ENCODE data around the gene TDRD12.

Gene TDRD12, protein sequence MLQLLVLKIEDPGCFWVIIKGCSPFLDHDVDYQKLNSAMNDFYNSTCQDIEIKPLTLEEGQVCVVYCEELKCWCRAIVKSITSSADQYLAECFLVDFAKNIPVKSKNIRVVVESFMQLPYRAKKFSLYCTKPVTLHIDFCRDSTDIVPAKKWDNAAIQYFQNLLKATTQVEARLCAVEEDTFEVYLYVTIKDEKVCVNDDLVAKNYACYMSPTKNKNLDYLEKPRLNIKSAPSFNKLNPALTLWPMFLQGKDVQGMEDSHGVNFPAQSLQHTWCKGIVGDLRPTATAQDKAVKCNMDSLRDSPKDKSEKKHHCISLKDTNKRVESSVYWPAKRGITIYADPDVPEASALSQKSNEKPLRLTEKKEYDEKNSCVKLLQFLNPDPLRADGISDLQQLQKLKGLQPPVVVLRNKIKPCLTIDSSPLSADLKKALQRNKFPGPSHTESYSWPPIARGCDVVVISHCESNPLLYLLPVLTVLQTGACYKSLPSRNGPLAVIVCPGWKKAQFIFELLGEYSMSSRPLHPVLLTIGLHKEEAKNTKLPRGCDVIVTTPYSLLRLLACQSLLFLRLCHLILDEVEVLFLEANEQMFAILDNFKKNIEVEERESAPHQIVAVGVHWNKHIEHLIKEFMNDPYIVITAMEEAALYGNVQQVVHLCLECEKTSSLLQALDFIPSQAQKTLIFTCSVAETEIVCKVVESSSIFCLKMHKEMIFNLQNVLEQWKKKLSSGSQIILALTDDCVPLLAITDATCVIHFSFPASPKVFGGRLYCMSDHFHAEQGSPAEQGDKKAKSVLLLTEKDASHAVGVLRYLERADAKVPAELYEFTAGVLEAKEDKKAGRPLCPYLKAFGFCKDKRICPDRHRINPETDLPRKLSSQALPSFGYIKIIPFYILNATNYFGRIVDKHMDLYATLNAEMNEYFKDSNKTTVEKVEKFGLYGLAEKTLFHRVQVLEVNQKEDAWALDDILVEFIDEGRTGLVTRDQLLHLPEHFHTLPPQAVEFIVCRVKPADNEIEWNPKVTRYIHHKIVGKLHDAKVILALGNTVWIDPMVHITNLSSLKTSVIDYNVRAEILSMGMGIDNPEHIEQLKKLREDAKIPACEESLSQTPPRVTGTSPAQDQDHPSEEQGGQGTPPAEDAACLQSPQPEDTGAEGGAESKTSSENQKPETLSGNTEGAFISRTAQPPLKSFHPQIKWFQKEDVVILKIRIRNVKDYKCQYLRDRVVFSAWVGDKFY (N-terminal part only)

DNA sequence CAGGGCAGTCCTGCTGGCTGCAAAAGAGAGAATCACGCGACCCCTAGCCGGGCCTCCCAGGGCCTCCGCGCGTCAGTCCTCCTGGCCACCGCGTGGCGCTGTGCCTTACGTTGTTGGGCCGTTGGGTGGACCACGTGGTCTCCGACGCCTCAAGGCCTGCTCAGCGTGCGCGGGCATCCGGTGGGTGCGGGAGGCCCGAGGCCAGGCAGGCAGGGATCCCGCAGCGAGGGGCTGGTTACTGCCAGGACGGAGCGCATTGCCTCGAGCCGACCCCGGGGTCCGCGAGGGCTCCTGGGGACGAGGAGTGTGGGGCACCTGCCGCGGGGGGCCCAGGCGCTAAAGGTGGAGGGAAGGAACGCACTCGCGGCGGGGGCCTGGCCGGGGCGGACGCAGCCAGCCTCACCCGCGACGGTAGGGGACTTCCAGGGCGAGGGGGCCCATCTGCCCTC is at the start of gene TDRD12:
Gene TDRD12 (plus strand): TSS at position 157 of the 449 bp plus-strand sequence. CDS start 306 bp downstream, outside the sequence.
- no peak for FAIRE-seq

DNA sequence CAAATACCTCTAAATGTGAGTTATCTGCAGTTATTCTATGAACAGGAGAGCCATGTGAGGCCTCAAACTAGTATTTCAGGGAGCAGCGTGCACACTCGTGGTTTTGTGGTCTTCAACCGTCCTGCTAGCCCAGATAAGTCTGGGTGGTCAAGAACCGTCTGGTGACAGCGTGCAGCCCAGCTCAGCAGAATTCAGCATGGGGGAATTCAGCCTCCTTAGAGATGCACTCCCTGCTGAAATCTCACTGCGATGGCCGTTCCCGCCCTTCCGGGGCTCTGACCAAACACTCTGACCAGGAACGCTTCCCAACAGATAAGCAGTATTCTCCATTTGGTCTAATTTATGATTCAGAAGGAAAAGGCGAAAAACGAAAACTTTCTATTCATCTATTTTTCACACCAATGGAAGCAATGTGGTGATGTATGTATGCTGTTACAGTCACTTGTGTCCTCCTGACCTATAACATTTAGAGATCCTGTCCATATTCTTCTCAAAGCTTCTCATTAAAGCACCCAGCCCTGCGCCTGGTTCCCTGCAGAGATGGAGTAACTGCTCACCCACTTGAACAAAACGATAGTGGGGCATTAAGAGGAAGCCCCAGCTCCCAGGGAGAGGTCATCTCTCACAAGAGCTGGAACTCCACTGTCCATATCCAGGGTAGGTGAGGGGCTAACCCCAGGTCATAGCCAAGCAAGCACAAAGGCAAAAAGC is 47.5 kb upstream of the TDRD12 start:
- no peak for FAIRE-seq

DNA sequence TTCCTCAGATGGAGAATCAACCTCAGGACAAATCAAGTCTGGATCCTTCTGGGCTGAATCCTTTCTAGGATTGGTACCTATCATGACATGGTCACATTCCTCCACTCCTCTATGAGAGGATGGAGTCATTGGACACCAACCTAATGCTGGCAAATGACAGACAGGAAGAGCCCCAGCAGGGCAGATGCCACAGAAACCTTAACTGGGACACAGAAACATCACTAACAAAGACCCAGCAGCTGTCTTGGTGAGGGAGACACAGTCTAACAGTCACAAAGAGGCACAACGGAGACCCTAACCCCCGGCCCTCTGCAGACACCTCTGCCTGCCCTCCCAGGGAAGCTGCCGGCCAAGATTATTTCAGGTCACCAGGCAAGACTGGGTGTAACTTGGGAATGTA is 46.7 kb upstream of the TDRD12 start:
- no peak for FAIRE-seq

DNA sequence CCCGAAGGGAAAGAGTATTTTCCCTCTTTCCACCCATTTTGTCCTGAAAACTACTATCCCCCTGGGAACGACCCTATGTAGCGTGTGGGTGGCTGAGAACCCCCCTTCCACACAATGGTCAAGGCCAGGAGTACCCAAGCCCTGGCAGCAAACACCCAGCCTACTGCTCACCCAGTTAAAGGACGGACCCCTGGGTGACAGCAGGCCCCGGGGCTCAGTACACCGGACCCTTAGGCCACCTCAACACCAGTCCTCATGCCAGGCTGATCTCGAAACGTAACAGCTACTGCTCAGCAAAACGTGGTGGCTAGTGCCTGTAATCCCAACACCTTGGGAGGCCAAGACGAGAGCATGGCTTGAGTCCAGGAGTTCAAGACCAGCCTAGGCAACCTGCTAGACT is 46.0 kb upstream of the TDRD12 start:
- no peak for FAIRE-seq

DNA sequence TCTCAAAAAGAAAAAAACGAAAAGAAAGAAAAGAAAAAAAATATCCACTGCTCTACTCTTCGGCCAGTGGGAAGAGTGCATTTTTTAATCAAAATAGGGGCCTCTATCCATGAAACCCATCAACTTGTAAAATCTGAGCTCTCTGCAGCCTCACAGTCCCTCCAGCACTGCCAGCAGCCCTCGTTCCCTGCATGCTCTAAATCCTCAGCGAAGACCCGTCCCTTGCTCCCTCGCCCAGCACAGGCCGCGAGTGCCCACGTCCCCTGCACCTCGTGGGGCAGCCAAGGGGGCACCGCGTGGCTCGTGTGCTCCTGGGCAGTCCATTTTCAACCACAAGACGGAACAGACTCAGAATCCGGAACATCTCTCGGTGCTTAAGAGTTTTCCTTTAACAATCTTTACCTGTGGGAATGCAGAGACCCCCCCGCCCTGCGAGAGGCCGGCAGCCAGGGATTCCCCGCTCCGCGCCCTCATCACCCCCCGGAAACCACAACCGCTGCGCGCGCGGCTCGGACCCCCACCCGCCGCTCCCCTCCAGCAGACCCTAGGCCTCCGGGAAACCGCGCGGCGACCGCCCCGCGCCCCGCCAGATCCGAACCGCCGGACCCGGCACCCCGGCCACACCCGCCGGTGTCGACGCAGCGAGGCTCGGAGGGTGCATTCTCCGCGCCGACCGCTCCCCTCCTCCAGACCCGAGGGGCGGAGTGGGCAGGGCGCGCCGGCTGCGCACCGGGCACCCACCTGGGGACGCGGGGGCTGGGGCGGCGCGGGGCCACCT is 45.2 kb upstream of the TDRD12 start:
- FAIRE-seq, result no peak

DNA sequence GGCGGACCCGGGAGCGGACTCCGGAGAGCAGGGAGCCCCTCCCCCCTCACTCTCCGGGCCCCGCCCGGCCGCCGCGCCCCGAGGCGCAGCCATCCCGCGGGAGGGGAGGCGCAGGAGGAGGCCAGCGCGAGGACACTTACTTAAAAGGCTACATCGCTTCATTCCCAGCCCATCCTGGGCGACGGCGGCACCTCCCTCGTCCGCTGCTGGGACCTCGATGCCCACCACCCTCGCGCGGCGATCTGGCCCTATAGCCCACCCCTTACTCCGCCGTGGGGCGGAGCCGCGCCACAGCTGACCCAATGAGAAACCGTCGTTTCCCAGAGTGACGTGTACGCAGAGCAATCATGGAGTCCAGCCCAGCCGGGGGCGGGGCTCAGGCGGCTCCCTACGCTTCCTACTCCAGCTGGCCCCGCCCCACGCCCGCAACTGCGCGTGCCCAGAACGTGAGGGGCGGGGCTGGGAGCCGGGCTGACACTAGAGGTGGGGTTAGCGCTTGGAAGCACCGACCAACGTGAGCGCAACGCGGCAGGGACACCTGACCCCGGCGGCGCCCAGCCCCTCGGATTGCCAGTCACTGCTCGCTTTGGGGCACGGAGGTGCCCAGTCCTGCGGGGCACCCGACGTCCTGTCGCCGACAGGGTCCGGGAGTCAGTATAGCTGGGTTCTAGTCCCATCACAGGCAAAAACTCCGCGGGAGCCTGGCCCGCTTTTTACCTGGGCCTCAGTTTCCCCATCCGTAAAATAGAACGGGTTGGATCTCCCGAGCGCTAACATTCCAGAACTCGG is 44.4 kb upstream of the TDRD12 start, which contains the start of gene ANKRD27:
Gene ANKRD27 (minus strand): TSS at position 250 of the 789 bp plus-strand sequence. CDS start 16,165 bp downstream, outside the sequence.
- no peak for FAIRE-seq

DNA sequence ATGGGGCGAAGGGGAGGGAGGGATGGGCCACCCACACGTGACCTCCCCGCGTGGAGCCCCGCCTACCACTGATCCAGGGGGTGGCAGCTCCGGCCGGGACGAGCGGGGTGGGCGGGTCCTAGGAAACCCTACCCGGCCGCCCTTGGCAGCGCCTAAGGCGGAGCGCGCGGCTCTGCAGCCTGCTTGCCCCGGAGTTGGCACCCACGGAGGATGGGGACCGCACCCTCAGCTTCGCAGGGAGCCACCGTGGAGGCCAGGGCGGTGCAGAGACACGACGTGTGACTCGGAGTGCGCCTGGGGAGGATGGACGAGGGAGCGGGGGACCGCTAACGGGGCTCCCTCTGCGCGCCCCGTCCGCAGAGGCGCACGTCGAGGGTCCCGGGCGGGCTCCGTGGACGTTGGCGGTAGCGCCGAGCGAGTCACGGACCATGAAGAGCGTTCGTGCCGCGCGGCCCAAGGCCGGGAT is 43.8 kb upstream of the TDRD12 start, which contains the start of gene RGS9BP:
Gene RGS9BP (plus strand): TSS at position 129 of the 466 bp plus-strand sequence. CDS start 416 bp downstream, outside the sequence.
- FAIRE-seq, result no peak

DNA sequence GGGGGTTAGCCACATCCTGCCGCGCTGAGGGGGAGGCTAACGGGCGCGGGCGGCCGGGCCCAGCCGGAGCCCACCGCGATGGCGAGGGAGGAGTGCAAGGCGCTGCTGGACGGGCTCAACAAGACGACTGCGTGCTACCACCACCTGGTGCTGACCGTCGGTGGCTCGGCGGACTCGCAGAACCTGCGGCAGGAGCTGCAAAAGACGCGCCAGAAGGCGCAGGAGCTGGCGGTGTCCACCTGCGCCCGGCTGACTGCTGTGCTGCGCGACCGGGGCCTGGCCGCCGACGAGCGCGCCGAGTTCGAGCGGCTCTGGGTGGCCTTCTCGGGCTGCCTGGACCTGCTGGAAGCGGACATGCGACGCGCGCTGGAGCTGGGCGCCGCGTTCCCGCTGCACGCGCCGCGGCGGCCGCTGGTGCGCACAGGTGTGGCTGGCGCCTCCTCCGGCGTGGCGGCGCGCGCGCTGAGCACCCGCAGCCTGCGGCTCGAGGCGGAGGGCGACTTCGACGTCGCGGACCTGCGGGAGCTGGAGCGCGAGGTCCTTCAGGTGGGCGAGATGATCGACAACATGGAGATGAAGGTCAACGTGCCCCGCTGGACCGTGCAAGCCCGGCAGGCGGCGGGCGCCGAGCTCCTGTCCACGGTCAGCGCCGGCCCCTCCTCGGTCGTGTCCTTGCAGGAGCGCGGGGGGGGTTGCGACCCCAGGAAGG is 43.2 kb upstream of the TDRD12 start:
- FAIRE-seq, result no peak

DNA sequence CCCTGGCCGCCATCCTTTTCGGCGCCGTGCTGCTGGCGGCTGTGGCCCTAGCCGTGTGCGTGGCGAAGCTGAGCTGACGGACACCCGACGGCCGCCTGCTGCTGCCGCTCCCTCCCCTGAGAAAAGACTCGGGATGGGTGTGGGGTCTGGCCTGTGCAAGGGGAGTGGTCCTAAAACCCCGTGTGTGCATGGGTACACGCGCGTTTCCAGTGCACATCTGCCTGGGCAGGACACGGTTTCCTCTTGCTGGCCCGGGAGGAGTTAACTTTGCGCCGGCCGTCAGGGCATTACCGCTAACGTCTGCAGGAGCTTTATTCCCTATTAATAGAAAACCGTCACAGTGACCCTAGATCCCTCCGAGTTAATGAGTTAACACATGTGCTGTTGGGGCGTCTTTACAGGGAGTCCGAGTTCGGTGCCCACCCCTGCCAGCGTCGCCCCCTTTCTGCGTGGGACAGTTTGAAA is 42.6 kb upstream of the TDRD12 start:
- no peak for FAIRE-seq

DNA sequence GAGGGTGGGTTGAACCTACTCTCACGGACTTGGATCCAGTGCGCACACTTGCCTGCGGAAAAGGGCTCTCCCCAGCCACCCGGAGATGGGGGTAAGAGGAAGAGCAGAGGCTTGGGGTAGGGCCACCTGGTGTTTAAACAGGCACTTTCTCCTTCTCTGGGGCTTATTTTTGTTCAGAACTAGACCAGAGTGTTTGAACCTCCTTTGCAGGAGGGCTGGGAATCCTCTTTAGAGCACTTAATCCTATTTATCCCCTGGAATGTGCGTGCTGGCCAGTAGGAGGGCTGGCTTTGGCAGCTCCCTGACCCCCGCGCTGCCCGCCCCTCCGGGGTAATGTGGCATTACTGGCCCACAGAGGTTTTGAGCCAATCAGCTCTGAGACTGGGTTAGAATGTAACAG is 41.9 kb upstream of the TDRD12 start:
- no peak for FAIRE-seq

DNA sequence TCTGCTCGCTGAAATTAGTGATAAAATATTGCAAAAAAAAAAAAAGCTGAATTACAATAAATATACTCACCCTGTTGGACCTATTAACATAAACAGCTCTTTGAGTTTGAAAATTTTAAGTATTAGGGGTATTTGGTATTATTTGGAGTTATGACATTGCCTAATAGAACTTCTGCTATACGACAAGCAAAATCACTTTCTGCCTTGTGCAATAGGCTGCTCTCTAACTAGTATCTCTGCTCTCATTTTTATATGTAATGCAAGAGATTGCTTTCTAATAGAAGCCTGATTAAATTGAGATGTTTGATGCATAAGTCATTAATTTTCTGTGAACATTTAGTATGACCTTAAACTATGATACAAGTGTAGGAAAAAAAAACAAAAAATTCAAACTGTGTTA is 38.6 kb upstream of the TDRD12 start:
- FAIRE-seq, result no peak

DNA sequence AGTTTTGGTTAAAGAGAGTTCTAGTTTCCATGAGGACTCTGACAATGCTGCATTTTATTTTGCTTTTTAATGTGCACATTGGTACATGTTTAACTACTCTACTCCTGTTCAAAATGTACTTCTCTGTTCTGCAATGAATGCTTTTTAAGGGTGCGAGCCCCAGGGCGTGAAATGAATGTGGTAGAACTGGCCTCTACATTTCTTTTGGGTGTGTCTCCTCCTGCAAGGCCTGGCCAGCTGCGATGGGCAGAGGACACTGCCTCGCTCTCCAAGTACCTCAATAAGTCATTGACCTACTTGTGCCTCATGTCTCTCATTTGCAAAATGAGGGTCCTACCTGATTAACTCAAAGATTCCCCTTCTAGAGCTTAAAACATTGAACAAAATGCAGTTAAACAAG is 37.2 kb upstream of the TDRD12 start:
- no peak for FAIRE-seq

DNA sequence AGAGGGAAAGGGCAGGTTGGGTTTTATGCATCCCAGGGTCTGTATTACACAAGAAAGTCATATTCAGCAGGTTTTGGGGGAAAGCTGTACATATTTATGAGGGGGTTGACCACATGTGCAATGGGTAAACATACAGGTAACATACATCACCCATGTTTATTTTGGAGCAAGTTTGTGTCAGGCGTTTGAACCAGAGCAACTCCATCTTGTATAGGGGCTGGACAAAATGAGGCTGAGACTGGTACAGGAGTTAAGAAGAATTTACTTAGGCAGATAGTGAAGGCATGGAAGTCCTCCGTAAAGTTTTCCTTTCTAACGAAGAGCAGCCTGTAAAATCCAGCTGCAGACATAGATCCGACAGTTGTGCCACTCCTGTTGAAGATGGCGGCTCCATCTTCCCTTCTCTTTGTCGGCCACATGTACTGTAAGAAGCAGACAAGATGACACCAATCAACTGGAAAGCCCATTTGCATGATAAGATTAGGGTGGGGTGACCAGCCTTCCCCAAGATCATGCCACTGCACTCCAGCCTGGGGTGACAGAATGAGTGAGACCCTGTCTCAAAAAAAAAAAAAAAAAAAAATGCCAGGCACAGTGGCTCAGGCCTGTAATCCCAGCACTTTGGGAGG is 32.6 kb upstream of the TDRD12 start:
- no peak for FAIRE-seq

DNA sequence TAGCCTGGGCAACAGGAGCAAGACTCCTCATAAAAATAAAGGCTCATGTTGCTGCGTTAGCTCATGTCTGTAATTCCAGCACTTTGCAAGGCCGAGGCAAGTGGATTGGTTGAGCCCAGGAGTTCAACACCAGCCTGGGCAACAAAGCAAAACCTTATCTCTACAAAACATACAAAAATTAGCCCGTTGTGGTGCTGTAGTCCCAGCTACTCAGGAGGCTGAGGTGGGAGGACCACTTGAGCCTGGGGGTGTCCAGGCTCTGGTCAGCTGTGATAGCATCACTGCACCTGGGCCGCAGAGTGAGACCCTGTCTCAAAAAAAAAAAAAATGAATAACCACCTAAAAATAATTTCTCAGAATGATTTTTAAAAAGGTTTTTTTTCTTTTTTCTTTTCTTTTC is 31.9 kb upstream of the TDRD12 start:
- no peak for FAIRE-seq

DNA sequence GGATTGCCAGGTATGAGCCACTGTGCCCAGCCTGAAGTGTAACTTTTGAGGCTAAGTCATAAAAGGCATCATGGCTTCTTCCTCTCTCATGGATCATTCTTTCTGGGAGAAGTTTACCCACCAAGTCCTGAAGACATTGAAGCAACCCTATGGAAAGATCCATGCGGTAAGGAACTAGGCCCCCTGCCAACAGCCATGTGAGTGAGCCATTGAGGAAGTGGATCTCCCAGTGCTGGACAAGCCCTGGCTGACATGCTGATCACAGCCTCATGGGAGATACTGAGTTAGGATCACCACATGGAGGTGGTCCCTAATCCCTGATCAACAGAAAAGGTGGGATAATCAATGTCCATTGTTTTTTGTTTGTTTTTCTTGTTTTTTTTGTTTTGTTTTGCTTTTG is 31.3 kb upstream of the TDRD12 start:
- no peak for FAIRE-seq

DNA sequence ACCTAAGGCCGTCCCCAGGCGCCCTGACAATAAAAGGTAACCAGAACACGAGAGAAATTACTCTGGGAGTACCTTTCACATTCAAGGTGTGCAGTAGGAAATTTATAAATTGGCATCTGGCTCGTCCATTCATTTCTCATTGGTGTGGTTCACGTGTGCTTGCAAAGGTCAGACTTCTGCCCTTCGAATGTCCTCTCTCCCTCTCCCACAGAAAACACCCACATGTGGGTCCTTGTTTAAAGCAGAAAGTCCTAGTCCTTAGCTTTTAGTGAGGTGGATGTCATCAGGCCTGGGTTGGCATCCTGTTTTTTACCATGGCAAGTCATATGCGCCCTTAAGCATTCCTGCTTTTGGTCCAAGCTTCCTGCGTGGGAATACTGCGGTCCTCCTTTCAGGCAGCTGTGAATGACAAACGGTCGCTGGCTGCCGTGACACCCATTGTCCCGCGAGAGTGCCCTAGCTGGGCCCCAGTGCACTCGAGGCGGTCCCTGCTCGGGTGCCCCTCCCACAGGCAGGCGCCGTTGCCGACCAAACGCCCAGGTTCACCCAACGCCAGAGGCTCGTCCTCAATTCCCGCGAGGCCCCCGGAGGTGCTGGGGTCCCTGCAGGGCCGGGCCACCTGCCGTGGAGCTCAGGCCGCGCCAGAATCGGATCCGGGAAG is 28.1 kb upstream of the TDRD12 start, which contains the start of gene NUDT19:
Gene NUDT19 (plus strand): TSS at position 531 of the 661 bp plus-strand sequence. CDS start 140 bp downstream, outside the sequence.
- FAIRE-seq, result no peak

DNA sequence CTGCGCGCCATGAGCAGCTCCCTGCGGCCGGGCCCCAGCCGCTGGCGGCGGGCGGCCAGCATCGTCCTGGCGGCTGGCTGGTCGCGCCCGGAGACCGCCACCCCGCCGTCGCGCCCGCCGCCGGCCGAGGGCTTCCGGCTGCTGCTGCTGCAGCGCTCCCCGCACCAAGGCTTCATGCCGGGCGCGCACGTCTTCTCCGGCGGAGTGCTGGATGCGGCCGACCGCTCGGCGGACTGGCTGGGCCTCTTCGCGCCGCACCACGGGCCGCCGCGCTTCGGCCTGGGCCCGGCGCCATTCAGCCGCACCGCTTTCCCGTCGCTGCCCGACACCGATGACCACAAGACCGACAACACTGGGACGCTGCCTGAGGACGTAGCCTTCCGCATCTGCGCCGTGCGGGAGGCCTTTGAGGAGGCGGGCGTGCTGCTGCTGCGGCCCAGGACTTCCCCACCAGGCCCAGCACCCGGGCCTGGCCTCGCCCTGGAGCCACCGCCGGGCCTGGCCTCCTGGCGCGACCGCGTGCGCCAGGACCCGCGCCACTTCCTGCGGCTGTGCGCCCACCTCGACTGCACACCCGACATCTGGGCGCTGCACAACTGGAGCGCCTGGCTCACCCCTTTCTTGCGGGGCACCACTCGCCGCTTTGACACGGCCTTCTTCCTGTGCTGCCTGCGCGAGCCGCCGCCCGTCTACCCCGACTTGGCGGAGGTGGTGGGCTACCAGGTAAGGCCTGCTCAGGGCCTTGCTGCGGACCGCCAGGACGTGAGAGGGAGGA is 27.4 kb upstream of the TDRD12 start:
- no peak for FAIRE-seq

DNA sequence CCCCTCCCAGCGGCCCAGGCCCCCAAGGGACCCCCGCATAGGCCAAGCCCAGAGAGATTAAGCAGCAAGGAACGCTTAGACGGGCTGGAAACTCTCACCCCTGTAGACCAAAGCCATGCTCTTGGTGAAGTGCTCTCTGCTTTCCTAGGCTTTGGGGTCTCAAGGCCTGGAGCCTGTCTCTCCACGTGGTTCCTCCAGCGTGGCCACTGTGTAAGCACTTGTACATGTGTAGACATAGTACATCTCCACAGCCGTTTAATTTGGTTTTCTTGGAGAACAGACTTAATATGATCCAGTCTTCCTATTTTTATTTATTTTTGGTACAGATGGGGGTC is 26.9 kb upstream of the TDRD12 start:
- FAIRE-seq, result no peak

Measured in islet of Langerhans (tissue), 1 donor.